Neural cell (in vitro differentiated cells): ENCODE results near the gene KRT12. TPM values are rescaled to one million over a fixed set of nuclear protein-coding genes. Genes with fewer than 3 reads are reported as not detected.

ENCODE experiments used
- H2AFZ ChIP-seq: fragments of 200-600, 300-800 bp; sonication (generic), shearing (Covaris generic); 2 replicates; pipeline ENCODE4 v1.6.0; 2014; ENCODE audit warnings: low read depth, mild to moderate bottlenecking, antibody characterized with exemption, low read length, moderate library complexity
- H3F3A ChIP-seq: fragments of 200-600 bp; shearing (Covaris generic); 2 replicates; pipeline ENCODE4 v1.6.1; 2016; ENCODE audit warnings: mild to moderate bottlenecking, moderate library complexity, mixed read lengths, antibody characterized with exemption, low read length; ENCODE audit not compliant: insufficient read depth, poor library complexity, severe bottlenecking
- H3K27ac ChIP-seq: fragments of 200-600, 300-800 bp; sonication (generic), shearing (Covaris generic); 2 replicates; pipeline ENCODE4 v1.5.1; 2014; ENCODE audit warnings: mild to moderate bottlenecking, low read length, moderate library complexity
- H3K27me3 ChIP-seq: fragments of 300-800, 200-600 bp; sonication (generic), shearing (Covaris generic); 2 replicates; pipeline ENCODE4 v1.6.0; 2014; ENCODE audit warnings: mild to moderate bottlenecking, low read depth, low read length, moderate library complexity; ENCODE audit not compliant: insufficient read depth
- H3K36me3 ChIP-seq: fragments of 300-800, 200-600 bp; sonication (generic), shearing (Covaris generic); 2 replicates; pipeline ENCODE4 v1.5.1; 2014; ENCODE audit warnings: mild to moderate bottlenecking, antibody characterized with exemption, low read length, moderate library complexity; ENCODE audit not compliant: insufficient read depth
- H3K4me2 ChIP-seq: fragments of 300-800, 200-600 bp; sonication (generic), shearing (Covaris generic); 2 replicates; pipeline ENCODE4 v1.6.0; 2014; ENCODE audit warnings: mild to moderate bottlenecking, low read length
- H3K4me3 ChIP-seq: fragments of 300-800, 200-600 bp; sonication (generic), shearing (Covaris generic); 2 replicates; pipeline ENCODE4 v1.5.1; 2014; ENCODE audit warnings: mild to moderate bottlenecking, low read length, moderate library complexity
- H3K79me2 ChIP-seq: fragments of 200-600 bp; shearing (Covaris generic); replicated peaks from 2 replicates; pipeline ENCODE4 v1.6.0; 2014; ENCODE audit warnings: mild to moderate bottlenecking, low read length, moderate library complexity; ENCODE audit not compliant: insufficient read depth
- H3K9ac ChIP-seq: fragments of 300-800, 200-600 bp; sonication (generic), shearing (Covaris generic); 2 replicates; pipeline ENCODE4 v1.6.1; 2016; ENCODE audit warnings: mild to moderate bottlenecking, low read length, mixed read lengths
- H3K9me2 ChIP-seq: fragments of 200-600 bp; shearing (Covaris generic); 2 replicates; pipeline ENCODE4 v1.6.1; 2016; ENCODE audit warnings: mild to moderate bottlenecking, low read length, mixed read lengths; ENCODE audit not compliant: insufficient read depth
- H3K9me3 ChIP-seq: fragments of 200-600, 300-800 bp; sonication (generic), shearing (Covaris generic); 2 replicates; pipeline ENCODE4 v1.6.1; 2016; ENCODE audit warnings: mild to moderate bottlenecking, mixed run types, low read length, moderate library complexity, mixed read lengths
- H4K20me1 ChIP-seq: fragments of 200-600 bp; shearing (Covaris generic); 2 replicates; pipeline ENCODE4 v1.6.1; 2016; ENCODE audit warnings: mild to moderate bottlenecking, mixed run types; ENCODE audit not compliant: insufficient read depth
- EP300 ChIP-seq: fragments of 450-650 bp; conservative IDR thresholded peaks from 2 replicates; pipeline ENCODE4 v1.6.1; 2014; ENCODE audit warnings: antibody characterized with exemption, mild to moderate bottlenecking, moderate library complexity; ENCODE audit not compliant: poor library complexity, severe bottlenecking
- EZH2 ChIP-seq: fragments of 200-600, 300-800 bp; shearing (Covaris generic), sonication (generic); IDR thresholded peaks from 2 replicates; pipeline ENCODE4 v1.6.1; 2014; ENCODE audit warnings: antibody characterized with exemption, low read length, borderline replicate concordance, mild to moderate bottlenecking; ENCODE audit not compliant: insufficient read depth, poor library complexity, severe bottlenecking
- MXI1 ChIP-seq: fragments of 450-650 bp; conservative IDR thresholded peaks from 2 replicates; pipeline ENCODE4 v1.6.1; 2014; ENCODE audit warnings: antibody characterized with exemption, mild to moderate bottlenecking; ENCODE audit not compliant: poor library complexity, severe bottlenecking
- POLR2AphosphoS5 ChIP-seq: IDR thresholded peaks from 2 replicates; pipeline ENCODE4 v1.6.1; 2012
- RAD21 ChIP-seq: fragments of 450-650 bp; conservative IDR thresholded peaks from 2 replicates; pipeline ENCODE4 v1.6.1; 2014; ENCODE audit warnings: antibody characterized with exemption, mild to moderate bottlenecking, moderate library complexity
- SMC3 ChIP-seq: fragments of 450-650 bp; conservative IDR thresholded peaks from 2 replicates; pipeline ENCODE4 v1.6.1; 2014; ENCODE audit warnings: antibody characterized with exemption, mild to moderate bottlenecking, moderate library complexity; ENCODE audit not compliant: poor library complexity
- TAF1 ChIP-seq: IDR thresholded peaks from 2 replicates; pipeline ENCODE4 v1.6.1; 2012; ENCODE audit warnings: low read depth
- polyA plus RNA-seq: library from polyadenylated mRNA; depleted of rRNA; stranded (reverse); fragments of >200 nt; gene quantifications from 2 replicates; pipeline ENCODE4 v1.2.3, GENCODE V29; 2014
- TF ChIP-seq, protein P1 (sequence below): fragments of 450-650 bp; IDR thresholded peaks from 2 replicates; pipeline ENCODE4 v1.5.1; 2014; ENCODE audit warnings: antibody characterized with exemption, mild to moderate bottlenecking, moderate library complexity; ENCODE audit not compliant: poor library complexity, severe bottlenecking
- TF ChIP-seq, protein P2 (sequence below): IDR thresholded peaks from 2 replicates; pipeline ENCODE4 v1.6.1; 2012; ENCODE audit warnings: borderline replicate concordance

The KRT12 gene
- polyA plus RNA-seq, 1 donor from 2014 or later, result not detected

DNA sequence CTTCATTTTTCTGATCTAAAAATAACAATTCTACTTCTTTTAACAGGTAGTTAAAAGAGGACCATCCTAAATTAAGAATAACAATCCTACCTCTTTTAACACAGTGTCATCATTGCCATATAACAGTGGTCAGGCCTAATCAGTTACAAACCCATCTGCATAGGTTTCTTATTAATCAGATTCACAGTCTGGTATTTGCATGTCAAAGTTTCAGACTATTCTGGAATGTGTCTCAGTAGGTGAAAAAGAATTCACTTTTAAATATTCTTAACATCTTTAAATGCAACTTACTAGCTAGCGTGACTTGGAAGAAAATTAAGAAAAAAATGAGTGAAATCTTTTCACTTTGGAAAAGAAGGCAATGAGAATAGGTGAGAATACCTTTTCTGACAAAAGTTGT, 6.8 kb upstream of the KRT12 start:
- no peak for TF ChIP-seq TAF1
- TF ChIP-seq EP300, result no peak
- no peak for TF ChIP-seq EZH2
- no peak for TF ChIP-seq SMC3
- TF ChIP-seq, protein P1, sequence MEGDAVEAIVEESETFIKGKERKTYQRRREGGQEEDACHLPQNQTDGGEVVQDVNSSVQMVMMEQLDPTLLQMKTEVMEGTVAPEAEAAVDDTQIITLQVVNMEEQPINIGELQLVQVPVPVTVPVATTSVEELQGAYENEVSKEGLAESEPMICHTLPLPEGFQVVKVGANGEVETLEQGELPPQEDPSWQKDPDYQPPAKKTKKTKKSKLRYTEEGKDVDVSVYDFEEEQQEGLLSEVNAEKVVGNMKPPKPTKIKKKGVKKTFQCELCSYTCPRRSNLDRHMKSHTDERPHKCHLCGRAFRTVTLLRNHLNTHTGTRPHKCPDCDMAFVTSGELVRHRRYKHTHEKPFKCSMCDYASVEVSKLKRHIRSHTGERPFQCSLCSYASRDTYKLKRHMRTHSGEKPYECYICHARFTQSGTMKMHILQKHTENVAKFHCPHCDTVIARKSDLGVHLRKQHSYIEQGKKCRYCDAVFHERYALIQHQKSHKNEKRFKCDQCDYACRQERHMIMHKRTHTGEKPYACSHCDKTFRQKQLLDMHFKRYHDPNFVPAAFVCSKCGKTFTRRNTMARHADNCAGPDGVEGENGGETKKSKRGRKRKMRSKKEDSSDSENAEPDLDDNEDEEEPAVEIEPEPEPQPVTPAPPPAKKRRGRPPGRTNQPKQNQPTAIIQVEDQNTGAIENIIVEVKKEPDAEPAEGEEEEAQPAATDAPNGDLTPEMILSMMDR, result no peak
- no peak for TF ChIP-seq POLR2AphosphoS5
- no peak for TF ChIP-seq RAD21
- TF ChIP-seq MXI1, result no peak
- Histone ChIP-seq H2AFZ (no peak overlapping the region), H3K27me3 (no peaks in the 10 kb centered on the region), H4K20me1 (no peaks in the 10 kb centered on the region), H3K4me3 (no peak overlapping the region), H3K9ac (no peak overlapping the region), H3K9me3 (no peaks in the 10 kb centered on the region), H3K9me2 (no peaks in the 10 kb centered on the region), H3K27ac (no peak overlapping the region), H3K4me2 (no peak overlapping the region), H3K36me3 (no peaks in the 10 kb centered on the region), H3F3A (no peaks in the 10 kb centered on the region), H3K79me2 (no peaks in the 10 kb centered on the region)

DNA sequence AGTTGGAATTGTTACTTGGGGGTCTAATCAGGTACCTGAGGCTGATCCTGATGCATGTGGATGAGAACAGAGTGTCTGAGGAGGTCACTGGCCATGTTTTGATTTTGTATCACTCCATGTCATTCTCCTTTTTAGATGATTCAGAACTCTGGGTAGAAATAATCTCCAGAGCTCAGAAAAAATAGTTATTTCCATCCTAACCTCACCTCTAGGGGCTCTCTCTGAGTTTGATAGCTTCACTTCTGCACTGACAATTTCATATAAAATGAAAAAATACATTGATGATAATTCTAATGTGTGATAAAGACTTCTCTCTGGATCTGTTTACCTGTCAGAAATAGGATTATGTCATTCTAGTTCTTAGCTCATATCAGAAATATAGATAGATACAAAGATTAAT, 6.2 kb upstream of the KRT12 start:
- Histone ChIP-seq H3K9ac (no peak overlapping the region), H3K4me2 (no peak overlapping the region), H4K20me1 (no peaks in the 10 kb centered on the region), H3K4me3 (no peak overlapping the region), H2AFZ (no peak overlapping the region), H3K79me2 (no peaks in the 10 kb centered on the region), H3K9me3 (no peaks in the 10 kb centered on the region), H3F3A (no peaks in the 10 kb centered on the region), H3K9me2 (no peaks in the 10 kb centered on the region), H3K27ac (no peak overlapping the region), H3K27me3 (no peaks in the 10 kb centered on the region), H3K36me3 (no peaks in the 10 kb centered on the region)
- TF ChIP-seq RAD21 (no peak), EP300 (no peak), TAF1 (no peak), MXI1 (no peak), SMC3 (no peak), POLR2AphosphoS5 (no peak), EZH2 (no peak)
- TF ChIP-seq, protein P1, result no peak
- TF ChIP-seq, protein P2, sequence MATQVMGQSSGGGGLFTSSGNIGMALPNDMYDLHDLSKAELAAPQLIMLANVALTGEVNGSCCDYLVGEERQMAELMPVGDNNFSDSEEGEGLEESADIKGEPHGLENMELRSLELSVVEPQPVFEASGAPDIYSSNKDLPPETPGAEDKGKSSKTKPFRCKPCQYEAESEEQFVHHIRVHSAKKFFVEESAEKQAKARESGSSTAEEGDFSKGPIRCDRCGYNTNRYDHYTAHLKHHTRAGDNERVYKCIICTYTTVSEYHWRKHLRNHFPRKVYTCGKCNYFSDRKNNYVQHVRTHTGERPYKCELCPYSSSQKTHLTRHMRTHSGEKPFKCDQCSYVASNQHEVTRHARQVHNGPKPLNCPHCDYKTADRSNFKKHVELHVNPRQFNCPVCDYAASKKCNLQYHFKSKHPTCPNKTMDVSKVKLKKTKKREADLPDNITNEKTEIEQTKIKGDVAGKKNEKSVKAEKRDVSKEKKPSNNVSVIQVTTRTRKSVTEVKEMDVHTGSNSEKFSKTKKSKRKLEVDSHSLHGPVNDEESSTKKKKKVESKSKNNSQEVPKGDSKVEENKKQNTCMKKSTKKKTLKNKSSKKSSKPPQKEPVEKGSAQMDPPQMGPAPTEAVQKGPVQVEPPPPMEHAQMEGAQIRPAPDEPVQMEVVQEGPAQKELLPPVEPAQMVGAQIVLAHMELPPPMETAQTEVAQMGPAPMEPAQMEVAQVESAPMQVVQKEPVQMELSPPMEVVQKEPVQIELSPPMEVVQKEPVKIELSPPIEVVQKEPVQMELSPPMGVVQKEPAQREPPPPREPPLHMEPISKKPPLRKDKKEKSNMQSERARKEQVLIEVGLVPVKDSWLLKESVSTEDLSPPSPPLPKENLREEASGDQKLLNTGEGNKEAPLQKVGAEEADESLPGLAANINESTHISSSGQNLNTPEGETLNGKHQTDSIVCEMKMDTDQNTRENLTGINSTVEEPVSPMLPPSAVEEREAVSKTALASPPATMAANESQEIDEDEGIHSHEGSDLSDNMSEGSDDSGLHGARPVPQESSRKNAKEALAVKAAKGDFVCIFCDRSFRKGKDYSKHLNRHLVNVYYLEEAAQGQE, result no peak
